Lung microvascular endothelial cell (primary cell): ENCODE measurements around the gene SLC25A21. TPM values are rescaled to one million over a fixed set of nuclear protein-coding genes. Genes with fewer than 3 reads are reported as not detected.
A peak's percentile ranks its signal among the peaks of the same experiment; 100 is the strongest.
"Not testable (repeated sequence)": the region's sequence is repeated elsewhere in the genome, so short reads cannot be mapped to it uniquely, and the experiment has no call there.

Experiments used
- DNase-seq, 2 donors: peaks; one replicate each; pipeline versions ENCODE4 v3.0.0 to v3.0.0-alpha.2; 2010; ENCODE audit warnings: low read depth in 2 of 2
- total RNA-seq: library from RNA; depleted of rRNA; stranded (reverse); fragments of >200 nt; gene quantifications from 2 replicates; pipeline ENCODE4 v1.2.1, GENCODE V29; 2014

Gene SLC25A21
- total RNA-seq, 1 donor from 2014 or later = 0.20 TPM

GRCh38 chr14:37186865-37187264 lies 14.5 kb upstream of the SLC25A21 start:
- no peak for DNase-seq

GRCh38 chr14:37185670-37186069 lies 13.3 kb upstream of the SLC25A21 start:
- DNase-seq = no peak

DNA sequence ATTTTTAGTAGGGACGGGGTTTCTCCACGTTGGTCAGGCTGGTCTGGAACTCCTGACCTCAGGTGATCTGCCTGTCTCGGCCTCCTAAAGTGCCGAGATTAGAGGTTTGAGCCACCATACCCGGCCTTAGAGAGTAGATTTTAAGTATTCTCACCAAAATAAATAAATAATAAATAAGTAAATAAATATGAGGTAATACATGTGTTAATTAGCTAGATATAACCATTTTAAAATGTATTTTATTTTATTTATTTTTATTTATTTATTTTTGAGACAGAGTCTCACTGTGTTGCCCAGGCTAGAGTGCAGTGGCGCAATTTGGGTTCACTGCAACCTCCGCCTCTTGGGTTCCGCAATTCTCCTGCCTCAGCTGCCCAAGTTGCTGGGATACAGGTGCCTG lies 12.1 kb upstream of the SLC25A21 start:
- not testable (repeated sequence) for DNase-seq

DNA sequence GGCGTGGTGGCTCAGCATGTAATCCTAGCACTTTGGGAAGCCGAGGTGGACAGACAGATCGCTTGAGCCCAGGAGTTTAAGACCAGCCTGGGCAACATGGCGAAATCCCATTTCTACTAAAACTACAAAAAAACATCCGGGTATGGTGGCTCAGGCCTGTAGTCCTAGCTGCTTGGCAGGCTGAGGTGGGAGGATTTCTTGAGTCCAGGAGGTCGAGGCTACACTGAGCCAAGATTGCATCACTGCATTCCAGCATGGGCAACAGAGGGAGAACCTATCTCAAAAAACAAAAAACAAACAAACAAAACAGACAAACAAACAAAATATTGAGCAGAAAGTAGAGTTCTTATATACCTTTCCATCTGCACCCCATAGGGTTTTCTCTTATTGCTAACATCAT lies 9.0 kb upstream of the SLC25A21 start:
- DNase-seq = no peak

GRCh38 chr14:37180886-37181285 lies 8.5 kb upstream of the SLC25A21 start:
- DNase-seq = not testable (repeated sequence)

GRCh38 chr14:37179896-37180502 lies 7.6 kb upstream of the SLC25A21 start:
- DNase-seq = peak in 1 of 2 donors; percentile 49

DNA sequence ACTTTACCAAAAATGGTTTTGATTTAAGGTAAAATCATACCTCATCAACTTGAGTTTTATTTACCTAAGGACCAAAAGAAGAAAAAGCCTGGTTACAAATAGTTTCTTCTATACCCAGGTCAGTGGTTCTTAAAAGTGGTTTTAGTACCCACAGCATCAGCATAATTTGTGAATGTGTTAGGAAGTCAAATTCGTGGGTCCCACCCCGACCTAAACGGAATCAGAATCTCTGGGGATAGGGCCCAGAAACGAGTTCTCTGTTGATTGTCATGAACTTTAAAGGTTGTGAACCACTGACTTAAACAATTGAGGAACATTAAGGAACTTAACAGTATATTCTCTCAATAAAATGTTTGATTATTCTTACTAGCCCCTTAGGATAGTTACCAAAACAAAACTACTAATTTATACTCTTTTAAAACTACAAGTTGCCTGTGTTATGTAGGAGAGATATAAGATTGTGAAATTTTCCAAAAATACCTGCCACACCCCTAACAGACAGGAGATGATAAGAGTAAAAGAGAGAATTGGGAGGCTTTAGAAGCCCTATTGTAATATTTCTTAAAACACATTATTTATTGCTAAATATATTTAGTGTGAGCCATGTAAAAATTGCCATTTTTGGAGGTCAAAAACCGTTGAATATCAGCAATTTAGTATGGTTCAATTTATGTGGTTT lies 669 bp upstream of the SLC25A21 start:
- no peak for DNase-seq

- DNase-seq = no peak
These were observed 755 bp downstream of the SLC25A21 start for GRCh38 chr14:37171678-37172023.

DNA sequence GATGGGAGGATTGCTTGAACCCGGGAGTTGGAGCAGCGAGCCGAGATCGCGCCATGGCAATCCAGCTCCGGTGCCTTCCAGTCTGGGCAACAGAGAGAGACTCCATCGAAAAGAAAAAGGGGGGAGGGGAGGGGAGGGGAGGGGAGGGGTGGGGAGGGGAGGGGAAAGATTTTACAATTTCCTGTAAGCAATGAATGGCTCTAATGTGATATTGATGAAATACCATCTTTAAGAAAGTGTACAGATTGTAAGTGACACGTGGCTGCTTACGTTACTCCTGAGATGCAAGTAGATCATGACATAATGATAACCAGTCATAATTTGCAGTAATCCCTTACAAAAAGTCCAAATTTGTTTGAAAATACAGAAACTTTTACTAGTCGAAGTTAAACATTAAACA lies 1.4 kb downstream of the SLC25A21 start:
- DNase-seq = no peak

- no peak for DNase-seq
These were observed 2.2 kb downstream of the SLC25A21 start for GRCh38 chr14:37170237-37170636.

DNA sequence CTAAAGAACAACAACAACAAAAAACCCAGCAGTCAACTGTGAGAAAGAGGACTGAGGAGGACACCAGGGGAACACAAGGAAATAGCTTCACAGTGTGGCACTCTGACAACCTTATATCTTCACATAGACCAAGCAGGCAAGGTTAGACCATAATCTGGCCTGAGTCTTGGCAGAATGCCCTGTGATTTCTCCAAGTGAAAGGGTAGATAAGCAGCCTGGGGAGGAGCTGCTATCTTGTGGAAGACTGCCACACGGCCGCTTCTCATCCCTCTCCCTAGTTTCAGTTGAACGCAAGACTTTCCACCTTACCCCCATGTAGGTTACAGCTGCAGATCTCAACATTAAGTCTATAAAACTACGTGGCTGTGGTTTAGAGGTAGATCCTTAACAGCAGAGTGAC lies 3.7 kb downstream of the SLC25A21 start:
- no peak for DNase-seq

DNA sequence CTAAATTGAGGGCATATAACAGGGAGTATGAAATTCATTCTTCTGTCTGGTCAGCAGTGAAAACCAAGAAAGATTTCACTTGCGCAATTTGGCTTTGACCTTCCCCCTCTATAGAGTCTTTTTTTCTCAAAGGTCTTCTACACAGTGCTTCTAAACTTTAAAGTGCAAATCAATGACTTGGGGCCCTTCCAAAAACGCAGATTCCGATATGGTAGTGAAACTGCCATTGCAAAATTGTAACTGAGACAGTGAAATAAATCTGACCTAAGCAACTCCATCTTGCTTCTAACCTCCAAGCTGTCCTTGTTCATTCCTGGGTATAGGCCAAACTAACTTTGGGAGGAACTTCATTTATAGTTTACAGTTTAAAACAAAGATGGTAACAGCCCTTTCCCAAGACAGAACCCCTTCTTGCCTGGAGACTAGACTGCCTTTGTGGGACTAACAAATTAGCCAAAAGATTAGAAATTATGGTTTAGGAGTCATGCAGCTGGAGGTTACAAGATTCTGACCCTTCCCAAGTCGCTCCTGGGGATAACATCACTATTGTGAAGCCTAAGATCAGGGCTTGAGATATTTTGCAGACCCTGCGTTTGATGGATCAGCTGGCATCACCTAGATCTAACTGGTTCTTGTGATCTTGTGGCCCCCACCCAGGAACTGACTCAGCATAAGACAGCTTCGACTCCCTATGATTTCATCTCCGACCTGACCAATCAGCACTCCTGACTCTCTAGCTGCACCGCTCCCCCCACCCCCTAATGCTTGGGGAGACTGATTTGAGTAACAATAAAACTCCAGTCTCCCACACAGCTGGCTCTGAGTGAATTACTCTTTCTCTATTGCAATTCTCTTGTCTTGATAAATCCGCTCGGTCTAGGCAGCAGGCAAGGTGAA lies 5.0 kb downstream of the SLC25A21 start:
- DNase-seq = no peak

GRCh38 chr14:37165794-37166193 lies 6.6 kb downstream of the SLC25A21 start:
- no peak for DNase-seq

GRCh38 chr14:37162307-37162706 lies 10.1 kb downstream of the SLC25A21 start:
- not testable (repeated sequence) for DNase-seq

- no peak for DNase-seq
These were observed 14.4 kb downstream of the SLC25A21 start for GRCh38 chr14:37157987-37158386.

- DNase-seq = no peak
These were observed 18.9 kb downstream of the SLC25A21 start for GRCh38 chr14:37153483-37153882.

- DNase-seq = no peak
These were observed 19.4 kb downstream of the SLC25A21 start for GRCh38 chr14:37153005-37153404.

DNA sequence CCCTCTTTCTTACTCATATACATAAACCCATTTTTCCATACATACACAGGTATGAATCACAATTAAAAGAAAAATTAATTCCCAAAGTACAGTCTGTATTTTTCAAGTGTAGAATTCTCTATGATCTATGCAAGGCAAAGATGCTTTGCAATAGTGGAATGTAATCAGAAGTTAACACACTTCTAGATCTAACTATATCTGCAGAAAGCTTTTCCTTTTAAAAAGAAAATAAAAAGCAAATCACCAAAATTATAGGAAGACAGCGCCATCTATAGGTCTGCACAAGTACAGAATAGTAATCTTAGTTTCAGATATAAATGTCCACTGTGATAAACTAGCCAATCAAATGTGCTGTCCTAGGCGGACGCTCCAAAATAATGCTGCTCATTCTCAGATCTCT lies 22.0 kb downstream of the SLC25A21 start:
- peak; percentile 59 to 63 for DNase-seq

DNA sequence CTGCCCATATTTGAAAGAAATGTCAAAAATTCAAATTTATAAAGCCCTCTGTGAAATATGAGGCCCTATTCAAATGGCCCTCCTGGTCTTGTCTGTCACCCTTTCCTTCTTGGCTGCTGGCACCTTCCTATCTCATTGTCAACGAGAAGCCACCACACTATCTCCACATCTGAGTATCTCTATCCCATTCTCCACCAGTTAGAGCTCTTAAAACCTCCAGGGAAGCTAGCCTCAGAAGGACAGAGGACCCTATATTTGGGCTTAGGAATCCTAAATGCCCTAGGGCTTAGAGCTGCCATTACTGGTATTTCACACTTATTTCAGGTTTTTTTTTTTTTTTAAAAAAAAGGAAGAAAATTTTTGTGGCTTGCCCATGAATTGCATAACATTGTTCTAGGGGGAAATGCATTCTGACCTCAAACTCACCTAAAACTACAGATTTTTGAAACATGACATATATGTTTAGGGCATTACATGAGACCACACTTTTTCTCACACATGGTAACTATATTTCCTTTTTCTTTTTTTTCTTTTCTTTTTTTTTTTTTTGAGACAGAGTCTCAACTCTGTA lies 25.0 kb downstream of the SLC25A21 start:
- DNase-seq = no peak

- DNase-seq = not testable (repeated sequence)
These were observed 26.0 kb downstream of the SLC25A21 start for GRCh38 chr14:37146438-37146837.

DNA sequence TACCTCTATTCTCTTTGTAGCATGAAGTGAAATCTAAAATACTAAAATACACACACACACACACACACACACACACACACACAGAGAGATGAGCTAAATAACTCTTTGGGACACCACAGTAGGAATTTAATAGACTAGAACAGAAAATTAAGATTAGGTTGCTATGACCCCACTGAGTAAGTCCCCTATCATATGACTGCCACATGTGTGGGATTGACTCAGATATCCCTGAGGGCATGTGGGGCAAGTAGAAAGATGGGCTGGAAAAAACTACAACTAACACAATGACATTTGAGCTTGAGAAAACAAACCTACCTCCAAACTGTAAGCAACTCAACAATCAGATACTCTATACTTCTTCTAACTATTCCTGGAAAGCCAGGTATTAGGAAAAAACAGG lies 27.0 kb downstream of the SLC25A21 start:
- DNase-seq = no peak

DNA sequence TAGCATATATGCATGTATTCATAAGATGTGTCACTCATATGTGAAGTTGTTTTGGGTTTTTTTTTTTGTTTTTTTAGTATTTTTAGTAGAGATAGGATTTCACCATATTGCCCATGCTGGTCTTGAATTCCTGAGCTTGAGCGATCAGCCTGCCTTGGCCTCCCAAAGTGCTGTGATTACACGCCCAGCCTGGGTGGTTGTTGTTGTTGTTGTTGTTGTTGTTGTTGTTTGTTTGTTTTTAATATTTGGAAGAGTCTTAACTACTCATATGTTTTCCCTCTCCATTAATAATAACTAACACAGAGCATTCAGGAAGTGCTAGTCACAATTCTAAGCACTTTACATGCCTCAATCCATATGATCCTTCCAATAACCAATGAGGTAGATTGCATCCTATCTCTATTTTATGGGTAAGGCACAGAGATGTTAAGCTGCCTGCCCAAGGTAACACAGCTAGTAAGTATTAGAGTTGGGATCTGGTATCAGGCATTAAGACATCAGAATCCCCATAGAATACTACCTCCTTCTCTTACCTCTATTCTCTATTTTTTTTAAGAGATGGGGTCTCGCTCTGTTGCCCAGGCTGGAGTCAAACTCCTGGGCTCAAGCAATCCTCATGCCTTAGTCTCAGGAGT lies 27.6 kb downstream of the SLC25A21 start:
- no peak for DNase-seq
